ENCODE measurements around the gene PSMD13.

DNA sequence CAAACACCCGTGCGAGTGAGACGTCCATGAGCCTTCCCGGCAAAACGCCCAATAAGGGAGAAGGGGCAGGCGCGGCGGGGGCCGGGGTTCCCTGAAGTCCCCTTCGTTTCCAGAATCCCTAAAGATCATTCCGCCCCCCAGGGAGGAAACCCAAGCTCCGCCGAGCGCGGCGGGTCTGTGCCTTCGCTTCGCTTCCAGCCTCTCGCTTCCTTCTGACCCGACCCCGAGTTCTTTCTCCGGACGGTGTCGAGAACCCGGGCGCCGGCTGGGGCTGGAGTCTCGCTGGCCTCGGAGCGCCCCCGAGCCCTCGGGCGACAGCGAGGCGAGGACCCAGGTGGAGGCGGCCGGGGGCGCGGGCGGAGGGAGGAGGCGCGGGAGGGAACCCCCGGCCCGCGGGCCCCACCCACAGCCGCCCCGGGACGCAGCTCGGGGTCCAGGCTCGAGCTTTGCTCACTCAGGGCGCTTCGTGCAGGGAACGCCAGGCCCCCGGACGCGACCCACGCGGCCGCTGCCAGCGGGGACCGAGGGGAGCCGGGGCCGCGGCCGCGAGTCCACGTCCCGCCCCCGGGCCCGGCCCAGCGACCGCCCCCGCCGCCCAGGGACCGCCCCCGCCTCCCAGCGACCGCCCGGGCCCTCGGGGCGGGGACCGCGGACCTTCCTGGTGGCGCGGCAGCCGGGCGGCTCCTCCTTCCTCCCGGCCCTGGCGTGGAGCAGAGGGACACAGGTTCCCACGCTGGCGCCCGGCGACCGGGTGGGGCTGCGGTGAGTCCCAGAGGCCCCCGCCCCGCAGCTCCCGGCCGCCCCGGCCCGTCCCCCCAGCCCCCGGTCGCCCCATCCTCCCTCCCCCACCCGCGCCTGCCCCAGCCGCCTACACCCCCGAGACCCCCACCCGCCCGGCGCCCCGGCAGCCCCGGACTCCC is 52.0 kb downstream of the PSMD13 start, which contains the start of gene PGGHG:
- TF ChIP-seq, protein P1, sequence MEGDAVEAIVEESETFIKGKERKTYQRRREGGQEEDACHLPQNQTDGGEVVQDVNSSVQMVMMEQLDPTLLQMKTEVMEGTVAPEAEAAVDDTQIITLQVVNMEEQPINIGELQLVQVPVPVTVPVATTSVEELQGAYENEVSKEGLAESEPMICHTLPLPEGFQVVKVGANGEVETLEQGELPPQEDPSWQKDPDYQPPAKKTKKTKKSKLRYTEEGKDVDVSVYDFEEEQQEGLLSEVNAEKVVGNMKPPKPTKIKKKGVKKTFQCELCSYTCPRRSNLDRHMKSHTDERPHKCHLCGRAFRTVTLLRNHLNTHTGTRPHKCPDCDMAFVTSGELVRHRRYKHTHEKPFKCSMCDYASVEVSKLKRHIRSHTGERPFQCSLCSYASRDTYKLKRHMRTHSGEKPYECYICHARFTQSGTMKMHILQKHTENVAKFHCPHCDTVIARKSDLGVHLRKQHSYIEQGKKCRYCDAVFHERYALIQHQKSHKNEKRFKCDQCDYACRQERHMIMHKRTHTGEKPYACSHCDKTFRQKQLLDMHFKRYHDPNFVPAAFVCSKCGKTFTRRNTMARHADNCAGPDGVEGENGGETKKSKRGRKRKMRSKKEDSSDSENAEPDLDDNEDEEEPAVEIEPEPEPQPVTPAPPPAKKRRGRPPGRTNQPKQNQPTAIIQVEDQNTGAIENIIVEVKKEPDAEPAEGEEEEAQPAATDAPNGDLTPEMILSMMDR (IDR thresholded peaks at IDR 0.05; ENCODE audit: poor library complexity): no peak
- no peak for TF ChIP-seq EZH2 (IDR thresholded peaks at IDR 0.05; ENCODE audit: borderline replicate concordance)
- no peak for TF ChIP-seq EZH2phosphoT487 (IDR thresholded peaks at IDR 0.05; ENCODE audit: low read depth, severe bottlenecking, unreplicated experiment)

All from hepatocyte (in vitro differentiated cells).